H1 (cell line): ENCODE measurements around the gene GCK. TPM values are rescaled to one million over a fixed set of nuclear protein-coding genes. Genes with fewer than 3 reads are reported as not detected.

ENCODE experiments used
- CTCF ChIA-PET: fragments of 300-600 bp; sonication (Branson Sonifier 250); formaldehyde crosslinking; loops from one replicate; lab custom pipeline; 2021; ENCODE audit not compliant: partially characterized antibody; lab: Charles Lee
- POLR2A ChIA-PET: fragments of 300-600 bp; sonication (Branson Sonifier 250); formaldehyde crosslinking; loops from one replicate; lab custom pipeline; 2021; ENCODE audit warnings: inconsistent platforms; ENCODE audit not compliant: partially characterized antibody; lab: Charles Lee
- DNase-seq, 2 experiments: peaks; one replicate each; pipeline versions ENCODE4 v3.0.0 to v3.0.0-alpha.2; 2010 to 2022; ENCODE audit warnings: low spot score in 2 of 2, low read depth in 1 of 2, mixed read lengths in 1 of 2
- FAIRE-seq: peaks from 2 replicates; lab custom pipeline; 2011; peaks lifted over from hg19 to GRCh38; lab: Jason Lieb, UNC
- H2AFZ ChIP-seq: 2 replicates; pipeline ENCODE4 v1.8.1; 2012; ENCODE audit warnings: low read length, inconsistent platforms
- H2AK5ac ChIP-seq: 2 replicates; pipeline ENCODE4 v1.6.1; 2013; ENCODE audit warnings: low read depth, low read length
- H2BK120ac ChIP-seq: replicated peaks from 2 replicates; pipeline ENCODE3; 2013; ENCODE audit warnings: low read depth, low read length, inconsistent platforms
- H2BK12ac ChIP-seq: 2 replicates; pipeline ENCODE4 v1.6.1; 2013; ENCODE audit warnings: low read depth, low read length
- H2BK15ac ChIP-seq: 2 replicates; pipeline ENCODE4 v1.6.1; 2013; ENCODE audit warnings: low read length
- H2BK20ac ChIP-seq: 2 replicates; pipeline ENCODE4 v1.6.1; 2013; ENCODE audit warnings: low read length
- H2BK5ac ChIP-seq: 2 replicates; pipeline ENCODE4 v1.6.1; 2013; ENCODE audit warnings: low read depth, low read length
- H3K14ac ChIP-seq: 2 replicates; pipeline ENCODE4 v1.6.1; 2013; ENCODE audit warnings: inconsistent platforms; ENCODE audit not compliant: insufficient read length
- H3K18ac ChIP-seq: 2 replicates; pipeline ENCODE4 v1.6.1; 2013; ENCODE audit warnings: low read length; ENCODE audit errors: extremely low read depth
- H3K23ac ChIP-seq: 2 replicates; pipeline ENCODE4 v1.6.1; 2013; ENCODE audit warnings: inconsistent platforms; ENCODE audit not compliant: insufficient read length
- H3K23me2 ChIP-seq: 2 replicates; pipeline ENCODE4 v1.6.1; 2013; ENCODE audit warnings: low read depth, low read length
- H3K27ac ChIP-seq: 2 replicates; pipeline ENCODE4 v1.6.1; 2011; ENCODE audit warnings: low read depth, low read length, inconsistent platforms
- H3K27me3 ChIP-seq, 4 experiments: replicated peaks in 1 of 4; 1 replicate in 1 of 4; 2 replicates in 3 of 4; pipeline versions ENCODE4 v1.6.1 to v1.8.1; 2011 to 2013; ENCODE audit warnings: low read length in 3 of 4, mild to moderate bottlenecking in 3 of 4, inconsistent platforms in 2 of 4, mixed read lengths in 2 of 4, moderate library complexity in 1 of 4; ENCODE audit not compliant: control insufficient read depth in 3 of 4, insufficient read depth in 3 of 4; ENCODE audit errors: extremely low read depth in 1 of 4
- H3K36me3 ChIP-seq, 4 experiments: 2 replicates each; pipeline versions ENCODE4 v1.6.1 to v1.8.1; 2011 to 2013; ENCODE audit warnings: mild to moderate bottlenecking in 4 of 4, low read length in 3 of 4, moderate library complexity in 2 of 4, control low read depth in 1 of 4, inconsistent platforms in 1 of 4; ENCODE audit not compliant: insufficient read depth in 4 of 4, control insufficient read depth in 2 of 4
- H3K4ac ChIP-seq: replicated peaks from 2 replicates; pipeline ENCODE3; 2013; ENCODE audit warnings: low read length, low read depth, mixed read lengths, inconsistent platforms; ENCODE audit not compliant: insufficient read length
- H3K4me1 ChIP-seq, 4 experiments: replicated peaks in 1 of 4; 1 replicate in 1 of 4; 2 replicates in 3 of 4; pipeline versions ENCODE4 v1.6.1 to v1.8.1; 2011 to 2013; ENCODE audit warnings: low read length in 3 of 4, inconsistent platforms in 2 of 4, mixed read lengths in 1 of 4; ENCODE audit not compliant: insufficient read depth in 4 of 4, control insufficient read depth in 3 of 4
- H3K4me2 ChIP-seq, 2 experiments: 2 replicates each; pipeline versions ENCODE4 v1.6.1 to v1.8.1; 2011 to 2013; ENCODE audit warnings: low read depth in 2 of 2, low read length in 2 of 2, control low read depth in 1 of 2, inconsistent platforms in 1 of 2, mild to moderate bottlenecking in 1 of 2; ENCODE audit not compliant: insufficient read depth in 1 of 2
- H3K4me3 ChIP-seq, 4 experiments: fragments of 200-600, 300-600 bp in 1 of 4; sonication (generic), shearing (Covaris generic), sonication (Bioruptor Twin) in 1 of 4; 2 replicates each; pipeline versions ENCODE4 v1.5.1 to v1.8.1; 2011 to 2016; ENCODE audit warnings: low read length in 4 of 4, low read depth in 3 of 4, control low read depth in 2 of 4, inconsistent platforms in 2 of 4, mild to moderate bottlenecking in 2 of 4, mixed read lengths in 1 of 4, moderate library complexity in 1 of 4; ENCODE audit not compliant: insufficient read depth in 2 of 4; ENCODE audit errors: extremely low read depth in 1 of 4
- H3K56ac ChIP-seq: replicated peaks from 2 replicates; pipeline ENCODE3; 2013; ENCODE audit warnings: low read depth, mild to moderate bottlenecking, mixed read lengths, low read length, inconsistent platforms; ENCODE audit not compliant: insufficient read length
- H3K79me1 ChIP-seq: 2 replicates; pipeline ENCODE4 v1.6.1; 2013; ENCODE audit warnings: low read depth, low read length, control low read depth
- H3K79me2 ChIP-seq, 2 experiments: 2 replicates each; pipeline versions ENCODE4 v1.6.1 to v1.8.1; 2012 to 2013; ENCODE audit warnings: low read length in 2 of 2, mild to moderate bottlenecking in 2 of 2, inconsistent platforms in 1 of 2; ENCODE audit not compliant: insufficient read depth in 2 of 2, control insufficient read depth in 1 of 2
- H3K9ac ChIP-seq, 4 experiments: replicated peaks in 1 of 4; 1 replicate in 1 of 4; 2 replicates in 3 of 4; pipeline versions ENCODE4 v1.6.1 to v1.8.1; 2011 to 2013; ENCODE audit warnings: low read depth in 3 of 4, low read length in 3 of 4, control low read depth in 2 of 4, mild to moderate bottlenecking in 2 of 4, moderate library complexity in 2 of 4, inconsistent platforms in 1 of 4; ENCODE audit errors: extremely low read depth in 1 of 4
- H3K9me3 ChIP-seq, 2 experiments: 2 replicates each; pipeline versions ENCODE4 v1.6.1 to v1.8.1; 2012 to 2013; ENCODE audit warnings: mild to moderate bottlenecking in 2 of 2, moderate library complexity in 2 of 2, control low read depth in 1 of 2, inconsistent platforms in 1 of 2, low read depth in 1 of 2, low read length in 1 of 2, mixed read lengths in 1 of 2; ENCODE audit not compliant: insufficient read depth in 2 of 2
- H4K20me1 ChIP-seq, 2 experiments: replicated peaks in 1 of 2; 2 replicates each; pipeline versions ENCODE3 to v1.8.1; 2011 to 2013; ENCODE audit warnings: inconsistent platforms in 2 of 2, low read length in 2 of 2, mild to moderate bottlenecking in 1 of 2; ENCODE audit not compliant: insufficient read depth in 2 of 2, control insufficient read depth in 1 of 2
- H4K5ac ChIP-seq: 2 replicates; pipeline ENCODE4 v1.6.1; 2013; ENCODE audit warnings: low read length, low read depth, mixed read lengths, inconsistent platforms; ENCODE audit not compliant: insufficient read length
- H4K8ac ChIP-seq: 2 replicates; pipeline ENCODE4 v1.8.0; 2013; ENCODE audit warnings: mild to moderate bottlenecking, moderate library complexity, low read length, inconsistent platforms; ENCODE audit not compliant: insufficient read depth; ENCODE audit errors: extremely low read depth
- H4K91ac ChIP-seq: replicated peaks from 2 replicates; pipeline ENCODE3; 2013; ENCODE audit warnings: low read length, mixed read lengths, inconsistent platforms; ENCODE audit not compliant: insufficient read length
- BRCA1 ChIP-seq: IDR thresholded peaks from 2 replicates; pipeline ENCODE4 v1.6.1; 2012; ENCODE audit warnings: low read depth, low read length, improper control_type of control experiment
- CHD2 ChIP-seq: IDR thresholded peaks from 2 replicates; pipeline ENCODE4 v1.6.1; 2012; ENCODE audit warnings: low read length, improper control_type of control experiment
- GABPA ChIP-seq: IDR thresholded peaks from 2 replicates; pipeline ENCODE4 v1.6.1; 2011; ENCODE audit warnings: mild to moderate bottlenecking, low read length, moderate library complexity, borderline replicate concordance; ENCODE audit not compliant: insufficient read depth
- KDM4A ChIP-seq: IDR thresholded peaks from one replicate; pipeline ENCODE4 v1.7.1; 2012; ENCODE audit warnings: low read depth, mild to moderate bottlenecking, moderate library complexity, low read length, inconsistent platforms; ENCODE audit not compliant: severe bottlenecking
- MAFK ChIP-seq: IDR thresholded peaks from 2 replicates; pipeline ENCODE4 v1.6.1; 2012; ENCODE audit warnings: low read depth, mild to moderate bottlenecking, improper control_type of control experiment, low read length
- POLR2AphosphoS5 ChIP-seq: IDR thresholded peaks from 2 replicates; pipeline ENCODE4 v1.6.1; 2011; ENCODE audit warnings: low read depth, low read length
- SIRT6 ChIP-seq: IDR thresholded peaks from one replicate; pipeline ENCODE4 v1.7.1; 2012; ENCODE audit warnings: low read length, inconsistent platforms
- WGBS, 2 experiments: shearing (Covaris generic) in 1 of 2; methylation state at CpG; one replicate each; pipeline versions ENCODE4 v1.1.6 to v1.1.7; 2013 to 2015; ENCODE audit warnings: low lambda C conversion rate in 2 of 2, mixed read lengths in 2 of 2, inconsistent platforms in 1 of 2, low coverage in 1 of 2, missing lambda C conversion rate in 1 of 2; ENCODE audit not compliant: insufficient replicate concordance in 2 of 2, insufficient coverage in 1 of 2, insufficient read length in 1 of 2; ENCODE audit errors: extremely low coverage in 1 of 2, missing lambda C conversion rate in 1 of 2; 5-methylcytosine and 5-hydroxymethylcytosine counted together
- polyA plus RNA-seq, 7 experiments: library from polyadenylated mRNA; depleted of rRNA in 3 of 7; stranded (reverse) in 5 of 7; unstranded in 2 of 7; fragments of >200 nt in 5 of 7; fragments of 200-250 nt in 2 of 7; gene quantifications; 1 replicate in 5 of 7; 2 replicates in 1 of 7; 4 replicates in 1 of 7; pipeline versions ENCODE4 v1.2.1 to v1.2.3, GENCODE V29; 2011 to 2013; ENCODE audit warnings: missing spikeins in 2 of 7, mixed read lengths in 2 of 7
- total RNA-seq: library from RNA; stranded (reverse); fragmentation: NEBNext Ultra II Directional; extraction: Animal tissue kit (Norgen Biotek cat#: 25700); gene quantifications from 2 replicates; pipeline ENCODE4 v1.2.1, GENCODE V29; 2021
- TF ChIP-seq, protein P1 (sequence below): IDR thresholded peaks from 2 replicates; pipeline ENCODE4 v1.6.1; 2012; ENCODE audit warnings: inconsistent platforms

Gene GCK
- total and polyA plus RNA-seq, 2 of the 8 experiments (the other 6 are each of a cell fraction or from before 2014, with no cell fraction given) = 2.4 to 4.9 TPM

DNA sequence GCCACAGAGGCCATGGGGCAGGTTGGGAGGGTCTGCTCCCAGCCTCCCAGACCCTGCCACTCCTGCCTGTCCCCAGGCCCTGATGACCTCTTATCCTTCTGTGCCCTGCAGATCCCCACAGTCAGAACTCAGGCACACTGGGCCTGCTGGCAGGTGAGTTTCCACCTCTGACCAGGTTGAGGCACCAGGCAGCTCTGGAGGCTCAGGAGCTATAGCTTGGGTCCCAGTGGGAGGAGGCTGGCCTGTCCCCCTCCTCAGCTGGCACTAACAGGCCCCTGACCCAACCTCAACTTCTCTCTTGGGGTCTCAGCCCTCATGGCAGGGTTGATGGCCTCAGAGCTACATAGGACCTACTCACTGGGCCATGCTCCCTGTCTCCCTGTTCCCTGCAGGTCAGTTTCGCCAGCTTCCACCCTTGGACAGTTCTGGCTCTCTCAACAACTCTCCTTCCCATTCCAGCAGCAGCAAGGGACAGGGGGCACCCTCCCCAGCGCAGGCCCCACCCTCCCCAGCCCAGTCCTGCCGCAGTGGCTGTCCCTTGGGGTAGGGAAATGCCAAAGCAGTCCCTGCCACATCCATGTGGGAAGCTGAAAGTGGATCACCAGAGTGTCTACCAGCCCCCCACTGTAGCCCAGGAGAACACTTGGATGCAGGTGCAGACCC is 87.8 kb downstream of the GCK start:
- Histone ChIP-seq H3K79me1 (peaks cover 4% of the 10 kb centered on the region; the same call in 1 of the 2 replicates), H2BK5ac (no peak overlapping the region), H4K8ac (no peak overlapping the region), H3K79me2 (no peaks in the 10 kb centered on the region; a peak in 1 of 4 replicates), H3K9me3 (no peaks in the 10 kb centered on the region), H3K4me2 (no peak overlapping the region), H3K9ac (no peak overlapping the region), H4K91ac (no peak overlapping the region), H3K18ac (no peak overlapping the region), H3K4me3 (no peak overlapping the region), H2BK120ac (no peak overlapping the region), H2AFZ (no peak overlapping the region), H2BK12ac (no peak overlapping the region), H2BK20ac (no peak overlapping the region), H3K27ac (no peak overlapping the region), H3K27me3 (peaks cover 0 to 29% (median 16%) of the 10 kb centered on the region in 4 experiments; a peak in 6 of 7 replicates), H3K4ac (no peak overlapping the region), H3K56ac (no peak overlapping the region), H3K36me3 (no peaks in the 10 kb centered on the region), H3K23ac (no peak overlapping the region), H2AK5ac (no peak overlapping the region), H3K23me2 (peaks cover 15% of the 10 kb centered on the region), H4K5ac (no peak overlapping the region), H2BK15ac (no peak overlapping the region), H4K20me1 (peaks cover 2 to 3% of the 10 kb centered on the region in 2 experiments), H3K4me1 (peaks cover 0 to 12% (median 9%) of the 10 kb centered on the region in 4 experiments; a peak in 6 of 7 replicates), H3K14ac (no peak overlapping the region)
- DNase-seq (no peak), FAIRE-seq (no peak)
- WGBS, 2 experiments = 86% methylated on average over 1 of the region's 3 CpGs; no CpG with 5 or more reads in 1 of the 2 experiments
- ChIA-PET CTCF (interaction anchor here (0.6 to 2.7 kb wide), 9 partner anchors 9 to 114 kb away, joined by 3 to 13 read pairs (median 3); no protein-coding TSS in a partner anchor), POLR2A (interaction anchor here (0.9 to 2.8 kb wide), 4 partner anchors 10 to 33 kb away, joined by 3 to 8 read pairs (median 4); partner anchors contain the start of gene POLD2)
- TF ChIP-seq POLR2AphosphoS5 (no peak), KDM4A (no peak), SIRT6 (no peak), GABPA (no peak), MAFK (no peak), BRCA1 (no peak), CHD2 (no peak)
- TF ChIP-seq, protein P1, sequence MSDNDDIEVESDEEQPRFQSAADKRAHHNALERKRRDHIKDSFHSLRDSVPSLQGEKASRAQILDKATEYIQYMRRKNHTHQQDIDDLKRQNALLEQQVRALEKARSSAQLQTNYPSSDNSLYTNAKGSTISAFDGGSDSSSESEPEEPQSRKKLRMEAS = no peak
